HL-60 (cell line): ENCODE results near the gene ACTR3C.

Source experiments
- POLR2AphosphoS5 ChIP-seq: IDR thresholded peaks from 2 replicates; pipeline ENCODE4 v1.6.1; 2012; ENCODE audit warnings: low read depth
- TF ChIP-seq, protein P1 (sequence below): IDR thresholded peaks from 2 replicates; pipeline ENCODE4 v1.6.1; 2012; ENCODE audit warnings: low read depth; ENCODE audit not compliant: insufficient replicate concordance
- TF ChIP-seq, protein P2 (sequence below): IDR thresholded peaks from one replicate; pipeline ENCODE4 v1.5.1; 2011; ENCODE audit warnings: low read length, control low read depth, inconsistent platforms; ENCODE audit not compliant: insufficient read depth

- TF ChIP-seq, protein P1, sequence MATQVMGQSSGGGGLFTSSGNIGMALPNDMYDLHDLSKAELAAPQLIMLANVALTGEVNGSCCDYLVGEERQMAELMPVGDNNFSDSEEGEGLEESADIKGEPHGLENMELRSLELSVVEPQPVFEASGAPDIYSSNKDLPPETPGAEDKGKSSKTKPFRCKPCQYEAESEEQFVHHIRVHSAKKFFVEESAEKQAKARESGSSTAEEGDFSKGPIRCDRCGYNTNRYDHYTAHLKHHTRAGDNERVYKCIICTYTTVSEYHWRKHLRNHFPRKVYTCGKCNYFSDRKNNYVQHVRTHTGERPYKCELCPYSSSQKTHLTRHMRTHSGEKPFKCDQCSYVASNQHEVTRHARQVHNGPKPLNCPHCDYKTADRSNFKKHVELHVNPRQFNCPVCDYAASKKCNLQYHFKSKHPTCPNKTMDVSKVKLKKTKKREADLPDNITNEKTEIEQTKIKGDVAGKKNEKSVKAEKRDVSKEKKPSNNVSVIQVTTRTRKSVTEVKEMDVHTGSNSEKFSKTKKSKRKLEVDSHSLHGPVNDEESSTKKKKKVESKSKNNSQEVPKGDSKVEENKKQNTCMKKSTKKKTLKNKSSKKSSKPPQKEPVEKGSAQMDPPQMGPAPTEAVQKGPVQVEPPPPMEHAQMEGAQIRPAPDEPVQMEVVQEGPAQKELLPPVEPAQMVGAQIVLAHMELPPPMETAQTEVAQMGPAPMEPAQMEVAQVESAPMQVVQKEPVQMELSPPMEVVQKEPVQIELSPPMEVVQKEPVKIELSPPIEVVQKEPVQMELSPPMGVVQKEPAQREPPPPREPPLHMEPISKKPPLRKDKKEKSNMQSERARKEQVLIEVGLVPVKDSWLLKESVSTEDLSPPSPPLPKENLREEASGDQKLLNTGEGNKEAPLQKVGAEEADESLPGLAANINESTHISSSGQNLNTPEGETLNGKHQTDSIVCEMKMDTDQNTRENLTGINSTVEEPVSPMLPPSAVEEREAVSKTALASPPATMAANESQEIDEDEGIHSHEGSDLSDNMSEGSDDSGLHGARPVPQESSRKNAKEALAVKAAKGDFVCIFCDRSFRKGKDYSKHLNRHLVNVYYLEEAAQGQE: no peak
- TF ChIP-seq, protein P2, sequence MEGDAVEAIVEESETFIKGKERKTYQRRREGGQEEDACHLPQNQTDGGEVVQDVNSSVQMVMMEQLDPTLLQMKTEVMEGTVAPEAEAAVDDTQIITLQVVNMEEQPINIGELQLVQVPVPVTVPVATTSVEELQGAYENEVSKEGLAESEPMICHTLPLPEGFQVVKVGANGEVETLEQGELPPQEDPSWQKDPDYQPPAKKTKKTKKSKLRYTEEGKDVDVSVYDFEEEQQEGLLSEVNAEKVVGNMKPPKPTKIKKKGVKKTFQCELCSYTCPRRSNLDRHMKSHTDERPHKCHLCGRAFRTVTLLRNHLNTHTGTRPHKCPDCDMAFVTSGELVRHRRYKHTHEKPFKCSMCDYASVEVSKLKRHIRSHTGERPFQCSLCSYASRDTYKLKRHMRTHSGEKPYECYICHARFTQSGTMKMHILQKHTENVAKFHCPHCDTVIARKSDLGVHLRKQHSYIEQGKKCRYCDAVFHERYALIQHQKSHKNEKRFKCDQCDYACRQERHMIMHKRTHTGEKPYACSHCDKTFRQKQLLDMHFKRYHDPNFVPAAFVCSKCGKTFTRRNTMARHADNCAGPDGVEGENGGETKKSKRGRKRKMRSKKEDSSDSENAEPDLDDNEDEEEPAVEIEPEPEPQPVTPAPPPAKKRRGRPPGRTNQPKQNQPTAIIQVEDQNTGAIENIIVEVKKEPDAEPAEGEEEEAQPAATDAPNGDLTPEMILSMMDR: no peak
- TF ChIP-seq POLR2AphosphoS5: no peak
These were observed 14.8 kb downstream of the ACTR3C start for GRCh38 chr7:150308575-150308974.
